HepG2 (cell line): Measurements from ENCODE around the gene CD80. TPM values are rescaled to one million over a fixed set of nuclear protein-coding genes. Genes with fewer than 3 reads are reported as not detected.

Source experiments
- CENPX ChIP-seq: sonication (generic); formaldehyde crosslinking; IDR thresholded peaks from 2 replicates; pipeline ENCODE4 v1.9.0; 2021; ENCODE audit warnings: mild to moderate bottlenecking, missing genetic modification reagents, moderate library complexity
- CHD2 ChIP-seq: IDR thresholded peaks from 2 replicates; pipeline ENCODE4 v1.6.1; 2011; ENCODE audit warnings: low read depth, low read length, improper control_type of control experiment
- GATA4 ChIP-seq: sonication (generic); IDR thresholded peaks from 2 replicates; pipeline ENCODE4 v1.6.1; 2016; ENCODE audit warnings: antibody characterized with exemption, low read depth, borderline replicate concordance
- MEF2D ChIP-seq: sonication (generic); formaldehyde crosslinking; IDR thresholded peaks from 2 replicates; pipeline ENCODE4 v1.5.1; 2020; ENCODE audit warnings: mild to moderate bottlenecking, missing genetic modification reagents
- MYC ChIP-seq: sonication (generic); formaldehyde crosslinking; IDR thresholded peaks from 2 replicates; pipeline ENCODE4 v1.9.0; 2021; ENCODE audit warnings: missing genetic modification reagents, borderline replicate concordance
- PATZ1 ChIP-seq: sonication (generic); formaldehyde crosslinking; IDR thresholded peaks from 2 replicates; pipeline ENCODE4 v1.4.0; 2020; ENCODE audit warnings: missing genetic modification reagents
- SOX13 ChIP-seq, 3 experiments: fragments of 450-650 bp in 1 of 3; sonication (generic) in 1 of 3; formaldehyde crosslinking in 1 of 3; IDR thresholded peaks in 2 of 3; conservative IDR thresholded peaks in 1 of 3; 2 replicates each; pipeline versions ENCODE4 v1.5.0 to v1.6.1; 2016 to 2020; ENCODE audit warnings: antibody characterized with exemption in 1 of 3, mild to moderate bottlenecking in 1 of 3, missing compliant biosample characterization in 1 of 3, missing genetic modification reagents in 1 of 3, moderate library complexity in 1 of 3
- ZNF407 ChIP-seq: sonication (generic); formaldehyde crosslinking; IDR thresholded peaks from one replicate; pipeline ENCODE4 v1.5.1; 2020; ENCODE audit warnings: mild to moderate bottlenecking, missing genetic modification reagents; ENCODE audit errors: not compliant biosample characterization
- ZNF501 ChIP-seq: sonication (generic); formaldehyde crosslinking; IDR thresholded peaks from 2 replicates; pipeline ENCODE4 v1.5.1; 2020; ENCODE audit warnings: mild to moderate bottlenecking, moderate library complexity, missing genetic modification reagents
- polyA plus RNA-seq, 8 experiments: library from polyadenylated mRNA; depleted of rRNA in 3 of 8; stranded (reverse) in 7 of 8; unstranded in 1 of 8; fragments of >200 nt; fragmentation: Illumina TruSeq in 4 of 8; extraction: Trizol in 4 of 8; gene quantifications; 2 replicates each; pipeline versions ENCODE4 v1.2.1 to v1.2.3, GENCODE V29; 2011 to 2016; ENCODE audit warnings: low read depth in 4 of 8, missing spikeins in 1 of 8, mixed read lengths in 1 of 8; ENCODE audit not compliant: insufficient read depth in 1 of 8
- total RNA-seq, 5 experiments: library from RNA; depleted of rRNA; stranded (reverse); fragments of >200 nt; fragmentation: Illumina TruSeq; extraction: Trizol; gene quantifications; 2 replicates each; pipeline ENCODE4 v1.2.3, GENCODE V29; 2016; ENCODE audit warnings: low read depth in 1 of 5
- TF ChIP-seq, protein P1 (sequence below): sonication (generic); formaldehyde crosslinking; conservative IDR thresholded peaks from 2 replicates; pipeline ENCODE4 v1.4.0; 2020; ENCODE audit warnings: missing genetic modification reagents
- TF ChIP-seq, protein P2 (sequence below): sonication (generic); formaldehyde crosslinking; IDR thresholded peaks from 2 replicates; pipeline ENCODE4 v1.8.0; 2022; ENCODE audit warnings: missing genetic modification reagents, low read depth, mild to moderate bottlenecking, borderline replicate concordance
- TF ChIP-seq, protein P3 (sequence below): sonication (generic); formaldehyde crosslinking; IDR thresholded peaks from 2 replicates; pipeline ENCODE4 v1.4.0; 2020; ENCODE audit warnings: missing genetic modification reagents, borderline replicate concordance

The CD80 gene
- total and polyA plus RNA-seq, 2 of the 13 experiments (the other 11 are each of a cell fraction or from before 2014, with no cell fraction given) = not detected

GRCh38 chr3:119579366-119580066, 20.1 kb upstream of the CD80 start, which contains the start of gene ADPRH (continued):
- TF ChIP-seq, protein P1, sequence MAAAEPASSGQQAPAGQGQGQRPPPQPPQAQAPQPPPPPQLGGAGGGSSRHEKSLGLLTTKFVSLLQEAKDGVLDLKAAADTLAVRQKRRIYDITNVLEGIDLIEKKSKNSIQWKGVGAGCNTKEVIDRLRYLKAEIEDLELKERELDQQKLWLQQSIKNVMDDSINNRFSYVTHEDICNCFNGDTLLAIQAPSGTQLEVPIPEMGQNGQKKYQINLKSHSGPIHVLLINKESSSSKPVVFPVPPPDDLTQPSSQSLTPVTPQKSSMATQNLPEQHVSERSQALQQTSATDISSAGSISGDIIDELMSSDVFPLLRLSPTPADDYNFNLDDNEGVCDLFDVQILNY (CRISPR knock-in tag) = no peak
- TF ChIP-seq ZNF407 (CRISPR knock-in tag) = no peak
- TF ChIP-seq, protein P2, sequence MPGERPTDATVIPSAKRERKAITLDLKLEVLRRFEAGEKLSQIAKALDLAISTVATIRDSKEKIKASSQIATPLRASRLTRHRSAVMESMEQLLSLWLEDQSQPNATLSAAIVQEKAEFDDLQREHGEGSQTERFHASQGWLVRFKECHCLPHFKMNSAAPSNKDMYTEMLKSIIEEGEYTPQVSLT (CRISPR knock-in tag) = no peak
- TF ChIP-seq CENPX (CRISPR knock-in tag) = no peak
- 0 out of 2 replicates have a peak, but pooled peaks have one; percentile 14 for TF ChIP-seq MYC
- TF ChIP-seq CHD2 = peak; percentile 86
- no peak for TF ChIP-seq MEF2D
- no peak for TF ChIP-seq ZNF501 (CRISPR knock-in tag)
- no peak for TF ChIP-seq GATA4
- TF ChIP-seq SOX13 (IDR thresholded peaks at IDR 0.05) = no peak
- TF ChIP-seq SOX13 (CRISPR knock-in tag; conservative IDR thresholded peaks at IDR 0.05 in 1 of 2, IDR thresholded peaks at IDR 0.05 in 1 of 2) = no peak
- TF ChIP-seq PATZ1 (CRISPR knock-in tag) = 0 out of 2 replicates have a peak, but pooled peaks have one; percentile 14
- TF ChIP-seq, protein P3, sequence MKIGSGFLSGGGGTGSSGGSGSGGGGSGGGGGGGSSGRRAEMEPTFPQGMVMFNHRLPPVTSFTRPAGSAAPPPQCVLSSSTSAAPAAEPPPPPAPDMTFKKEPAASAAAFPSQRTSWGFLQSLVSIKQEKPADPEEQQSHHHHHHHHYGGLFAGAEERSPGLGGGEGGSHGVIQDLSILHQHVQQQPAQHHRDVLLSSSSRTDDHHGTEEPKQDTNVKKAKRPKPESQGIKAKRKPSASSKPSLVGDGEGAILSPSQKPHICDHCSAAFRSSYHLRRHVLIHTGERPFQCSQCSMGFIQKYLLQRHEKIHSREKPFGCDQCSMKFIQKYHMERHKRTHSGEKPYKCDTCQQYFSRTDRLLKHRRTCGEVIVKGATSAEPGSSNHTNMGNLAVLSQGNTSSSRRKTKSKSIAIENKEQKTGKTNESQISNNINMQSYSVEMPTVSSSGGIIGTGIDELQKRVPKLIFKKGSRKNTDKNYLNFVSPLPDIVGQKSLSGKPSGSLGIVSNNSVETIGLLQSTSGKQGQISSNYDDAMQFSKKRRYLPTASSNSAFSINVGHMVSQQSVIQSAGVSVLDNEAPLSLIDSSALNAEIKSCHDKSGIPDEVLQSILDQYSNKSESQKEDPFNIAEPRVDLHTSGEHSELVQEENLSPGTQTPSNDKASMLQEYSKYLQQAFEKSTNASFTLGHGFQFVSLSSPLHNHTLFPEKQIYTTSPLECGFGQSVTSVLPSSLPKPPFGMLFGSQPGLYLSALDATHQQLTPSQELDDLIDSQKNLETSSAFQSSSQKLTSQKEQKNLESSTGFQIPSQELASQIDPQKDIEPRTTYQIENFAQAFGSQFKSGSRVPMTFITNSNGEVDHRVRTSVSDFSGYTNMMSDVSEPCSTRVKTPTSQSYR (CRISPR knock-in tag) = peak; percentile 46; the same call in 1 of the 2 replicates
